ENCODE results near the gene SCYL1.

GRCh38 chr11:65499713-65500386 lies 25.0 kb upstream of the SCYL1 start:
- TF ChIP-seq SP1 (IDR thresholded peaks at IDR 0.05) (no peak), CTCF (IDR thresholded peaks at IDR 0.05; ENCODE audit: low read depth, low read length, missing input control) (no peak), RAD21 (IDR thresholded peaks at IDR 0.05) (no peak), REST (IDR thresholded peaks at IDR 0.05) (no peak), RXRA (IDR thresholded peaks at IDR 0.05) (no peak), MAX (IDR thresholded peaks at IDR 0.05) (no peak), YY1 (IDR thresholded peaks at IDR 0.05) (no peak), TAF1 (conservative IDR thresholded peaks at IDR 0.05) (no peak), HNF4G (IDR thresholded peaks at IDR 0.05) (no peak)
